Occipital lobe (tissue), 2 donors: ENCODE data around the gene PPARA. TPM values are rescaled to one million over a fixed set of nuclear protein-coding genes. Genes with fewer than 3 reads are reported as not detected.

Experiments
- DNase-seq: peaks from one replicate; lab custom pipeline; 2025; lab: John Stamatoyannopoulos, UW
- total RNA-seq: library from RNA; depleted of rRNA; stranded (reverse); fragments of >200 nt; gene quantifications from one replicate; pipeline ENCODE4 v1.2.3, GENCODE V29; 2014

Gene PPARA
- total RNA-seq, 1 donor from 2014 or later, result 3.3 TPM

- DNase-seq, result no peak
Observed at GRCh38 chr22:46203601-46203980, 53.3 kb downstream of the PPARA start.

- no peak for DNase-seq
Observed at GRCh38 chr22:46209262-46209661, 58.9 kb downstream of the PPARA start.

- no peak for DNase-seq
Observed at GRCh38 chr22:46212195-46212594, 61.9 kb downstream of the PPARA start.

- DNase-seq, result no peak
Observed at GRCh38 chr22:46213052-46213451, 62.7 kb downstream of the PPARA start.

GRCh38 chr22:46214149-46214548 is 63.8 kb downstream of the PPARA start:
- no peak for DNase-seq

- DNase-seq, result no peak
Observed at GRCh38 chr22:46214616-46215015, 64.3 kb downstream of the PPARA start.

- no peak for DNase-seq
Observed at GRCh38 chr22:46219636-46220035, 69.3 kb downstream of the PPARA start.

GRCh38 chr22:46220921-46221320 is 70.6 kb downstream of the PPARA start:
- DNase-seq, result no peak

- DNase-seq, result no peak
Observed at GRCh38 chr22:46224044-46224897, 73.9 kb downstream of the PPARA start.

- DNase-seq, result no peak
Observed at GRCh38 chr22:46224898-46225290, 74.6 kb downstream of the PPARA start.

- DNase-seq, result no peak
Observed at GRCh38 chr22:46225631-46226030, 75.3 kb downstream of the PPARA start.

- DNase-seq, result no peak
Observed at GRCh38 chr22:46226577-46226976, 76.3 kb downstream of the PPARA start.

GRCh38 chr22:46229701-46230100 is 79.4 kb downstream of the PPARA start:
- no peak for DNase-seq

GRCh38 chr22:46230262-46230901 is 80.1 kb downstream of the PPARA start:
- no peak for DNase-seq

GRCh38 chr22:46233231-46233630 is 82.9 kb downstream of the PPARA start:
- peak; percentile 70 for DNase-seq

- no peak for DNase-seq
Observed at GRCh38 chr22:46234969-46235368, 84.6 kb downstream of the PPARA start.

- DNase-seq, result no peak
Observed at GRCh38 chr22:46237453-46238124, 87.3 kb downstream of the PPARA start.

- DNase-seq, result peak; percentile 35
Observed at GRCh38 chr22:46238541-46238940, 88.2 kb downstream of the PPARA start.

- DNase-seq, result no peak
Observed at GRCh38 chr22:46239261-46240048, 89.1 kb downstream of the PPARA start.

- no peak for DNase-seq
Observed at GRCh38 chr22:46240073-46240472, 89.7 kb downstream of the PPARA start.

GRCh38 chr22:46240506-46240905 is 90.2 kb downstream of the PPARA start:
- DNase-seq, result no peak

- no peak for DNase-seq
Observed at GRCh38 chr22:46240907-46241306, 90.6 kb downstream of the PPARA start.
